NCI-H1048 (cell line): ENCODE measurements around the gene SIX3.
A peak's percentile ranks its signal among the peaks of the same experiment; 100 is the strongest.

Experiments used
- DNase-seq: peaks from one replicate; lab custom pipeline; 2025; lab: John Stamatoyannopoulos, UW

Gene SIX3

DNA sequence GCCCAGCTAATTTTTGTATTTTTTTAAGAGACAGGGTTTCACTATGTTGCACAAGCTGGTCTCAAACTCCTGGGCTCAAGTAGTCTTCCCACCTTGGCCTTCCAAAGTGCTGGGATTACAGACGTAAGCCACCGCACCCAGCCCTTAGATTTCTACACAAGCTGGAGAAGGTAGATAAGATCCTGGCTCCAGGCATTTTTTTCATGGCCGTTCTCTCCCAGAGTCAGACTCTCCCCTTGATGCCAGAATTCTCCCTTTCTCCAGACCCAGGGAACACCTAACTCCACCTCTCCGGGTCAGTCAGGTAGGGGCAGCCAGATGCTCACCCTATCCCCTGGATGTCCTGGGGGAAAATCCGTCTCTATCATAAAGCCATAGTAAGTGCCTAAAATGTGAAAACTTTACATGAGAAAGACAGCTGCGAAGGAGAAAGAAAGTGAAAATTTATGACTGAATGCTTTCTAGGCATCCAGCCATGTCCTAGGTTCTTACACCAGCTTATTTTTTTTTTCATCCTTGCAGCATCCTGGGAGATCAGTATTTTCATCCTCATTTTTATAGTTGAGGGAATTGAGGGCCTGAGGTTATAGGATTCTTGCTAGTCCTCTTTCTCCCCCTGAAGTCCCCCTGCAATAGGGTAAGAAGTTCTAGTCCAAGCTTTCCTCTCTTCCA lies 16.3 kb downstream of the SIX3 start:
- DNase-seq = no peak

DNA sequence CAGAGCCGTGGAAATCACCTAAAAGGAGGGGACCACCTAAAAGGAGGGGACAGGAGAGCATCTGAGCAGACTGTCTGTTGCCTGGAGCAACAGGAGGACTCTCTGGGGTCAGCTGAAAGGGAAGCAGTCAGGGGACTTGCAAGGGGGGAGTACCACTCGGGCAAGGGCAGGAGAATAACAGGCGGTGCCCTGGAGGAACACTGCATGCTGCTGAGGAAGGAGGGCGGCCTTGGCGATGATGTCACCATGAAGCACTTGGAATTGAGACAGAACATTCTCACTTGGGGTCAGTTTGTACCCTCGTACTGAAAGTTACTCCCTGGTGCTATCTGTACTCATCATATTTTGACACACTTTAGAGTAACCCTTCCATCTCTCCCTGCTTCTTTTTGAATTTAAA lies 18.4 kb downstream of the SIX3 start:
- no peak for DNase-seq

DNA sequence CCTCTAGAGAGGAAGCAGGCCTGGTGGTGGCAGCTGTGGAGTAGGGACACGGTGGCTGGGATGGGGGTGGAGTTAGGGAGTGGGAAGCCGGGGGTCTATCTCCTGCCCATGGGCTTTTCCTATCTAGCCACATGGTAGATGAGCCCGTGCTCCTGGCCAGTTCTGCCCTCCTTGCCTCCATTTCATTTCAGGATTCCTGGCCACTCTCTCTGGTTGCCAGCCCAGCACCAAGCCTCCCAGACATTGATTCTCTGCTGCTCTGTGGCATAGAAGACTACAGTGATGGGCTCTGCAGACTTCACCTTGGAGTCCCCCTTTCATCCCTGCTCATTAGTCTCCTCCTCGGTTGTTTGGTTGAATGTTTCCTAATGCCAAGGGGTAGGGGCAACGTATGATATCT lies 19.4 kb downstream of the SIX3 start:
- no peak for DNase-seq

DNA sequence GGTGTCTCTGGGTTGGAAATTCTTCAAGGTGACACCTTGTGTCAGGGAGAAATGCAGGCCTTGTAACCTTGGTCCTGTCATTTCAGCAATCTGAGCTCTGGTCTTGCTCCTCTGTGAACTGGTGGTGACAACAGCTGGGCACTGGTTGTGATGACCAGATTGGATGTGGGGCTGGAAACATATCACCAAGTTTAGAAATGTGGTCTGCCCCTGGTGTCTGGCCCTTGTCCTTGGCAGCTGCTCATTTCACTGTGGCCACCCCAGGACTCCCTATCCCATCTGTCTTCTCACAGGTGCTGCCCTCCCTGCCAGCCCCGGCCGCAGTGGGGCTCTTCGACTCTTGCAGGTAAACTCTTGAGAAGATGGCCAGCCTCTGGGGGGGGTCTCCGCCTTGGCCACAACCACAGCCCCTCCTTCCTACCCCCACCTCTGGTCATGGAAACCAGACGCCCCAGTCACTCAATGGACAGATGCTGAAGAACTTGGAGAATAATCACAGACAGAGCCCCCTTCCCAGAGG lies 20.7 kb downstream of the SIX3 start:
- no peak for DNase-seq

DNA sequence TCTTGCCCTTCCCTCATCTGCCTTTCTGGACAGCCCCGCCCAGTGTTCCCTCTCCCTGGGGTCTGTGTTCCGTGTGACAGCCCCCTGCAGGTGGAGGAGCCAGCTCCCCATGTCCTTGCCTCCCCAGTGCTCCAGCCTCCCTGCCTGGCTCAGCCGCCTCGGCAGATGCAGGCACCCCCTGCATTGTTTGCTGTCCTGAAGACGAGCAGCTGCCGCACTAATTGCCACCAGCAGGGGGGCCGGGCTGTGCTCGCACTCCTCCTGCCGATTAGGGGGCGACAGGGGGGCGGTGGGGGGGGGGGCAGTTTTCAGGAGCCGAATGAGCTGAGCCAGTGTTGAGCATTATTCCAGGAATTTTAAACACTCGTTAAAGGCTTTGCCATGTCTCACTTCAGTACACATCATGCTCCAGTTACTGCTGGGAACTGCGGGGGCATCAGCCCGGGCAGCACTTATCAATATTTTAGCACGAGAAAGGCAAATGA lies 23.3 kb downstream of the SIX3 start:
- DNase-seq = no peak

- DNase-seq = no peak
Measured at GRCh38 chr2:44965684-44966083, 24.2 kb downstream of the SIX3 start.

- no peak for DNase-seq
Measured at GRCh38 chr2:44967056-44967455, 25.6 kb downstream of the SIX3 start.

- DNase-seq = no peak
Measured at GRCh38 chr2:44967727-44968432, 26.4 kb downstream of the SIX3 start.

DNA sequence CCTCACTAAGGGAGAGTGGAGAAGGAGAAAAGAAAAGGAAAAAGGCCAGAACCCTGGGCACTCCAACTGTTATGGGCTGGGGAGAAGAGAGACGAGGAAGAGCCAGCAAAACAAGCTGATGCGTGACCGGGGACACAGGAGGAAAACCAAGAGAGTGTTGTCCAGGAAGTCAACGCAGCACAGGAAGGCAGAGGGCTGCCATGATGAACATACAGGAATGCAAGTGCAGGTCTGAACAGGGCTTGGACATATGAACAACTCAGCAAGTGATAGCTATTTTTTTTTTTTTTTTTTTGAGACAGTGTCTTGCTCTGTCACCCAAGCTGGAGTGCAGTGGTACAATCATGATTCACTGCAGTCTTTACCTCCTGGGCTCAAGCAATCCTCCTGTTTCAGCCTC lies 28.4 kb downstream of the SIX3 start:
- DNase-seq = no peak

DNA sequence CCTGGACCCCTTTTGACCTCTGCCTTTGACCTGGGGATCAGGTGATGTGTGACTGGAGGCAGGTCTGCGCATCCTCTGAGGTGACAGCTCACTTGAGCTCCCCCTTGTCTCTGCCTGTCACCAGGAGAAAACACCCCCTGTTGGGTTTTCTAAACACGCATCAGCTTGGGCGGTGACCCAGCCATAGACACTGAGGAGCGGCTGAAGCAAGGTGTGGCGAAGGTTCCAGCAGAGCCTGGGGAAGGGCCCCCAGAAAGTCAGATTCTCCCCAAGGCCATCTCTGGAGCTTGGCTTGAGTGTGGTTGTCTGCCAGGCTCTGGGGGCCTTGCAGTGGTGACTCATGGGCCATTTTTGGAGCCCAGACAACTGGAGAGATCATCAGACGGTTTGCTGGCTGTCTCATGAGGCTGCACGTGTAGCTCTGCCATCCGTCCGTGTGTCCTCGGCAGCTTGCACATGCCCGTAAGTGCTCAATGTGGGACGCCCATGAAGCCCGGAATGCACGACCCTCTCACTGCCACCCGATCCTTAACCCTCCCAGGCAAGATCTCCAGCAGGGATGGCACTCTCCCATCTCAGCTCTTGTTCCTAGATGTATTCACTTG lies 29.4 kb downstream of the SIX3 start:
- no peak for DNase-seq

- no peak for DNase-seq
Measured at GRCh38 chr2:44972771-44973535, 31.5 kb downstream of the SIX3 start.

- DNase-seq = peak; percentile 47
Measured at GRCh38 chr2:44974064-44974715, 32.7 kb downstream of the SIX3 start.

GRCh38 chr2:44975571-44976450 lies 34.3 kb downstream of the SIX3 start:
- no peak for DNase-seq

DNA sequence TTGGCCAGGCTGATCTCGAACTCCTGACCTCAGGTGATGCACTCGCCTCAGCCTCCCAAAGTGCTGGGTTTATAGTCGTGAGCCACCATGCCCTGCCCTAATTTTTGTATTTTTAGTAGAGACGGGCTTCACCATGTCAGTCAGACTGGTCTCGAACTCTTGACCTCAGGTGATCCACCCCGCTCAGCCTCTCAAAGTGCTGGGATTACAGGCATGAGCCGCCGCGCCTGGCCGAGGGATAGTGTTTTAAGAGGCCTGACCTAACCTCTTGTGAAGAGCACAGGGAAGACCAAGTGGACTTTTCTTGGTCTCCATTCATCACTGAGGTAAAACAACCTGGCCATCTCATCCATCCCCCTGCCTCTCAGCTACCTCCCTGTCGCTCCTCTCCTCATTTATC lies 38.1 kb downstream of the SIX3 start:
- DNase-seq = no peak

DNA sequence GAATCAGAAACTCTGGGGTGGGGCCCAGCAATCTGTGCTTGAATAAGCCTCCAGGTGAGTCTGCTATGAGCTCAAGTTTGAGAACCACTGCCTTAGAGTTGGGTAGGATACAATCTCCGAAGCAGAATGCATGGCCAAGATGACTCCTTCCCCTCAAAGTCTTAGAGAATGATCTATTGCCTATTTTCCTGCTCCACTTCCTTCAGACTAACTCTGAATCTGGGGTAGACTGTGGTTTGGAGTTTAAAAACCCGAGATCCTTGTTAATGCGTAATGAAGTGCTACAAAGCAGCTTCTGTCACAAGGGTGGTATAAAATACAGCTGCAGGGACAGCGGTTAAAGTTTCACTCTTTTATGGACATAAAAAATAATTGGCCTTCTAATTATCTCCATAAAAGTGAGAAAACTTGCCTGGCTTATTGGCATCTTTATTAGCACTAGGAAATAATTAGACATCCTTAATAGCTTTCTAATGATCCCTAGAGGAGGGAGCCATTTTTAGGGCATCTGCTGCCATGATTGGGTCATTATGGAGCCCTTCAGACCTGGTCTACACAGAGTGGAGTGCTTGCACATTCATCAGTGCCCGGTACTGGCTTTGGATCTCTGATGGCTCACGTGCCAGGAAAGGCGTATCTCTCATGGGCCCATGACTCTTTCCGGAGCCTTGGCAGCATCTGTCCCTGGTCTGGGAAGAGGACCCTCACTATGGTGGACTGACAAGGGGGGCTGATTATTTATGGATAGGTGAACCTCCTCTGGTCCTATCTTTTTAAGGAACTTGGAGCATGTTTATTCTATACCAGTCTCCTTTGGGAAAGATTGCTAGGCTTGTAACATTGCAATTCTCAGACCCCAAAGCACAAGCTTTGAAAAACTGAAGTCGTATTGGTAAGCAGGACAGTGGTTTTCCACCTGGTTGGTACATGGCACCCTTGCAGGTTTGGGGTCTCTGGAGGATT lies 39.5 kb downstream of the SIX3 start:
- DNase-seq = no peak

GRCh38 chr2:44981714-44982108 lies 40.2 kb downstream of the SIX3 start:
- peak; percentile 58 for DNase-seq

GRCh38 chr2:44983836-44984604 lies 42.5 kb downstream of the SIX3 start:
- no peak for DNase-seq

DNA sequence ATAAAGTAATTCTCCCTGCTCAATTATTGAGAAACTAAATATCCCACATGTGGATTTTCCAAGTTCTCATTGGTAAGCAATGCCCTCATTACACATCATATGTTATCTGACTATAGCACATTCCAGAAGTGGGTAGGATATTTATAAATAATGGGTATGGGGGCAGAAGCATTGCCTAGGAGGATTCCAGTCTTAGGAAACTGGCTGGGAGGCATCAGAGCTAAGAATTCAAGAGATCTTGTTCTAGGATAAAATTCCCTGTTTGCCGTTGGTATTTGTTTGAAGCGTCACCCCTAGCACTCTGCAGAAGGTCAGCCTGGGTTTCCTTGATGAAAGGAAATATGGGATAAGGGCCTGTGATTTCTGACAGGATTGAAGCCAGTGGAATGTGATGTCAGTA lies 47.7 kb downstream of the SIX3 start:
- DNase-seq = no peak

DNA sequence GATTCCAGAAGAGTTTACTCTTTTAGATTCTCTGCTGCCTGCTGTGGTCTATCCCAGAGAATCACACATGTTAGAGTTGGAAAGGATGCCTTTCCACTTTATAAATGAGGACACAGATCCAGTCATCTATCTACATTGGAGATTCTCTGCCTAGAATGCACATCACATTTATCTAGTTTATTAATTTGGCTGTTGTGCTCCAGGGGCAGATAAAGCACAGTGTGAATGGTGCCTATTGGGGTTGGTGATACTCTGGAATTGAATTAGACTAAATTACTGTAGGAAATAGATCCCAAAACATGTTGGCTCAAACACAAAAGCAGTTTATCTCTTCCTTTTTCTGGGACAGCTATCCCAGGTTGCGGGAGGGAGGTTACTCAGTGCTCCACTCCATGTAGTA lies 52.9 kb downstream of the SIX3 start:
- no peak for DNase-seq
